Measurements from ENCODE around the gene LDB3. TPM values are rescaled to one million over a fixed set of nuclear protein-coding genes. Genes with fewer than 3 reads are reported as not detected.
"Not testable (repeated sequence)": the region's sequence is repeated elsewhere in the genome, so short reads cannot be mapped to it uniquely, and the experiment has no call there.

LDB3 gene
- total RNA-seq, result under 1 TPM; 0.05 to 0.16 TPM

GRCh38 chr10:86668297-86669165 is at the start of gene LDB3:
Gene LDB3, plus strand, starts transcription at chr10:86668511. Its CDS starts 181 bp downstream, at chr10:86668692.
- ATAC-seq (no peak), DNase-seq (ENCODE audit: low spot score in 2 of 2) (no peak)
- Mint-ChIP-seq H3K36me3 (no peaks in the 10 kb centered on the region), H3K9me3 (no peaks in the 10 kb centered on the region), H3K27ac (no peak within 1 kb of the TSS)

- no peak for DNase-seq (ENCODE audit: low spot score in 2 of 2)
- H3K36me3 Mint-ChIP-seq, result no peaks in the 10 kb centered on the region
- no peaks in the 10 kb centered on the region for H3K9me3 Mint-ChIP-seq
- H3K27ac Mint-ChIP-seq, result no peak overlapping the region
- no peak for ATAC-seq
Observed at GRCh38 chr10:86628311-86628710, 40.0 kb upstream of the LDB3 start.

- ATAC-seq (no peak), DNase-seq (ENCODE audit: low spot score in 2 of 2) (no peak)
- no peaks in the 10 kb centered on the region for H3K9me3 Mint-ChIP-seq
- no peak overlapping the region for H3K27ac Mint-ChIP-seq
- no peaks in the 10 kb centered on the region for H3K36me3 Mint-ChIP-seq
Observed at GRCh38 chr10:86630079-86630478, 38.2 kb upstream of the LDB3 start.

- ATAC-seq, result peak in 1 of 2 donors; percentile 54
- Mint-ChIP-seq H3K27ac (no peak overlapping the region), H3K9me3 (no peaks in the 10 kb centered on the region), H3K36me3 (no peaks in the 10 kb centered on the region)
- DNase-seq (ENCODE audit: low spot score in 2 of 2), result no peak
Observed at GRCh38 chr10:86632009-86632800, 36.1 kb upstream of the LDB3 start.

GRCh38 chr10:86632951-86633350 is 35.4 kb upstream of the LDB3 start:
- no peak for DNase-seq (ENCODE audit: low spot score in 2 of 2)
- ATAC-seq, result no peak
- H3K27ac Mint-ChIP-seq, result no peak overlapping the region

GRCh38 chr10:86635402-86635801 is 32.9 kb upstream of the LDB3 start:
- Mint-ChIP-seq H3K9me3 (no peaks in the 10 kb centered on the region), H3K27ac (no peak overlapping the region), H3K36me3 (no peaks in the 10 kb centered on the region)
- DNase-seq (ENCODE audit: low spot score in 2 of 2) (no peak), ATAC-seq (no peak)

More at GRCh38 chr10:86632951-86633350, 35.4 kb upstream of the LDB3 start:
- Mint-ChIP-seq H3K36me3 (no peaks in the 10 kb centered on the region), H3K9me3 (no peaks in the 10 kb centered on the region)

GRCh38 chr10:86636311-86636710 is 32.0 kb upstream of the LDB3 start:
- DNase-seq (ENCODE audit: low spot score in 2 of 2) (no peak), ATAC-seq (no peak)
- no peaks in the 10 kb centered on the region for H3K9me3 Mint-ChIP-seq
- H3K36me3 Mint-ChIP-seq, result no peaks in the 10 kb centered on the region
- no peak overlapping the region for H3K27ac Mint-ChIP-seq

- H3K36me3 Mint-ChIP-seq, result peaks cover 6 to 7% of the 10 kb centered on the region in 2 donors
- H3K9me3 Mint-ChIP-seq, result peaks cover 0 to 5% of the 10 kb centered on the region in 2 donors
- DNase-seq (ENCODE audit: low spot score in 2 of 2) (no peak), ATAC-seq (no peak)
- no peak overlapping the region for H3K27ac Mint-ChIP-seq
Observed at GRCh38 chr10:86642021-86642420, 26.3 kb upstream of the LDB3 start.

- Mint-ChIP-seq H3K36me3 (peaks cover 6 to 7% of the 10 kb centered on the region in 2 donors), H3K27ac (no peak overlapping the region), H3K9me3 (peaks cover 0 to 5% of the 10 kb centered on the region in 2 donors)
- no peak for DNase-seq (ENCODE audit: low spot score in 2 of 2)
- ATAC-seq, result no peak
Observed at GRCh38 chr10:86642499-86642898, 25.8 kb upstream of the LDB3 start.

GRCh38 chr10:86644152-86644793 is 24.0 kb upstream of the LDB3 start:
- H3K9me3 Mint-ChIP-seq, result peaks cover 0 to 5% of the 10 kb centered on the region in 2 donors
- peaks cover 6 to 7% of the 10 kb centered on the region in 2 donors for H3K36me3 Mint-ChIP-seq
- DNase-seq (ENCODE audit: low spot score in 2 of 2) (no peak), ATAC-seq (peak in 1 of 2 donors; percentile 80)
- no peak overlapping the region for H3K27ac Mint-ChIP-seq

GRCh38 chr10:86644794-86645445 is 23.4 kb upstream of the LDB3 start:
- H3K27ac Mint-ChIP-seq, result no peak overlapping the region
- H3K9me3 Mint-ChIP-seq, result peaks cover 0 to 5% of the 10 kb centered on the region in 2 donors
- H3K36me3 Mint-ChIP-seq, result peaks cover 6 to 7% of the 10 kb centered on the region in 2 donors
- ATAC-seq (peak in 1 of 2 donors; percentile 30), DNase-seq (ENCODE audit: low spot score in 2 of 2) (no peak)

GRCh38 chr10:86645621-86646165 is 22.6 kb upstream of the LDB3 start:
- H3K36me3 Mint-ChIP-seq; ATAC-seq; H3K9me3 Mint-ChIP-seq; H3K27ac Mint-ChIP-seq; DNase-seq (ENCODE audit: low spot score in 2 of 2): not testable (repeated sequence)

GRCh38 chr10:86646532-86646931 is 21.8 kb upstream of the LDB3 start:
- H3K36me3 Mint-ChIP-seq, result peaks cover 5% of the 10 kb centered on the region in 2 donors
- ATAC-seq (no peak), DNase-seq (ENCODE audit: low spot score in 2 of 2) (no peak)
- H3K27ac Mint-ChIP-seq, result no peak overlapping the region
- peaks cover 0 to 3% of the 10 kb centered on the region in 2 donors for H3K9me3 Mint-ChIP-seq

GRCh38 chr10:86646933-86647332 is 21.4 kb upstream of the LDB3 start:
- H3K9me3 Mint-ChIP-seq, result no peaks in the 10 kb centered on the region
- peaks cover under 1% of the 10 kb centered on the region in 2 donors for H3K36me3 Mint-ChIP-seq
- ATAC-seq (no peak), DNase-seq (ENCODE audit: low spot score in 2 of 2) (no peak)
- no peak overlapping the region for H3K27ac Mint-ChIP-seq

- no peak for ATAC-seq
- H3K27ac Mint-ChIP-seq, result no peak overlapping the region
- no peak for DNase-seq (ENCODE audit: low spot score in 2 of 2)
- H3K36me3 Mint-ChIP-seq, result no peaks in the 10 kb centered on the region
- H3K9me3 Mint-ChIP-seq, result no peaks in the 10 kb centered on the region
Observed at GRCh38 chr10:86647773-86648703, 20.3 kb upstream of the LDB3 start.
